ENCODE results near the gene KLHL29. TPM values are rescaled to one million over a fixed set of nuclear protein-coding genes. Genes with fewer than 3 reads are reported as not detected.

The KLHL29 gene
- total RNA-seq, 2 experiments from 2014 or later = 2.5 to 2.7 TPM

DNA sequence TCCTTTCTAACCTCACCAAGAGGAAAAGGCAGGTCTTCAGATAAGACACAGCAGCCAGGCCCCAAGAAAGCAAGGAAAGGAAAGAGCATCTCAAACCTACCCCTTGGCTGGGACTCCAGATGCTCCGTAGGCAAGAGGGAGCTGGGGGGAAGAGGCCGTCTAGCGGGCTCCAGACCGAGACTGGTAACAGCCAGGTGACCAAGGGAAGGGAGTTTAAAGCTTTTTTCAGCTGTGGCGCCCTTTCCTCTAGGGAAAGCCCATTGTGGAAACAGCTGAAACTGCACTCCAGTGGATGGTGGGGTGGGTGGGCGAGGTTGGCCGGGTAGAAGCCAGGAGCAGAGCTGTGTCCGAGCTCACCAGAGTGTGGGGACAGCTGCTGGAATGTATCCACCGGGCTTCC lies 180.4 kb downstream of the KLHL29 start:
- CTCF ChIA-PET = no interaction called here

DNA sequence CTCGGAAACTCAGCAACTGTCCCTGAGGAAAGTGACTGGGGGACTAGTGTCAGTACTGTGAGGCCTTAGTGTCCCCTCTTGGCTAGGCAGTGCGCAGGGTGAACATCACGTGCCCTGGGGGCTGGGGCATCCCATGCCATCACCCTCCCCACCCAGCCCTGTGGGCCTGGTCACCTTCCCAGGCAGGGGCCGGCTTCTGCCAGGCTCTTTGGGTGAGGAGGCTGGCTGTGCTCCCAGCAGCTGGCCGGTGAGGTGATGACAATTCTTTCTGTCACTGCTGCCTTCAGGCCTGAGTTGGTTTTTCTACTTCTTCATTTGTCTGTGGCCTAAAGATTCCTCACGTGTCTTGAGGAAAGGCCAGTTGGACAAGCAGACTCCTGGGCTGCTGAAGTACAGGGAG lies 180.8 kb downstream of the KLHL29 start:
- Mint-ChIP-seq H3K27ac (no peak overlapping the region), H3K36me3 (ENCODE audit: low read depth) (no peaks in the 10 kb centered on the region), H3K4me3 (no peak overlapping the region), H3K27me3 (no peaks in the 10 kb centered on the region), H3K4me1 (ENCODE audit: low read depth) (no peaks in the 10 kb centered on the region), H3K9me3 (no peaks in the 10 kb centered on the region)
- POLR2A ChIA-PET = no interaction called here
- H3K27me3 ChIP-seq (ENCODE audit: control insufficient read depth in 1 of 2, insufficient read depth in 2 of 2, low read length in 2 of 2) = no peaks in the 10 kb centered on the region
- H3K4me1 ChIP-seq (ENCODE audit: insufficient read depth, low read length) = no peaks in the 10 kb centered on the region
- intact Hi-C loops (cut with DNase I, micrococcal nuclease) = loop anchor here in 1 of 2 experiments (5.0 kb wide), 1 partner anchor 199 kb away; no protein-coding TSS in a partner anchor
- no peaks in the 10 kb centered on the region for H3K36me3 ChIP-seq (ENCODE audit: insufficient read depth, low read length)
- TF ChIP-seq, protein P1, sequence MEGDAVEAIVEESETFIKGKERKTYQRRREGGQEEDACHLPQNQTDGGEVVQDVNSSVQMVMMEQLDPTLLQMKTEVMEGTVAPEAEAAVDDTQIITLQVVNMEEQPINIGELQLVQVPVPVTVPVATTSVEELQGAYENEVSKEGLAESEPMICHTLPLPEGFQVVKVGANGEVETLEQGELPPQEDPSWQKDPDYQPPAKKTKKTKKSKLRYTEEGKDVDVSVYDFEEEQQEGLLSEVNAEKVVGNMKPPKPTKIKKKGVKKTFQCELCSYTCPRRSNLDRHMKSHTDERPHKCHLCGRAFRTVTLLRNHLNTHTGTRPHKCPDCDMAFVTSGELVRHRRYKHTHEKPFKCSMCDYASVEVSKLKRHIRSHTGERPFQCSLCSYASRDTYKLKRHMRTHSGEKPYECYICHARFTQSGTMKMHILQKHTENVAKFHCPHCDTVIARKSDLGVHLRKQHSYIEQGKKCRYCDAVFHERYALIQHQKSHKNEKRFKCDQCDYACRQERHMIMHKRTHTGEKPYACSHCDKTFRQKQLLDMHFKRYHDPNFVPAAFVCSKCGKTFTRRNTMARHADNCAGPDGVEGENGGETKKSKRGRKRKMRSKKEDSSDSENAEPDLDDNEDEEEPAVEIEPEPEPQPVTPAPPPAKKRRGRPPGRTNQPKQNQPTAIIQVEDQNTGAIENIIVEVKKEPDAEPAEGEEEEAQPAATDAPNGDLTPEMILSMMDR (IDR thresholded peaks at IDR 0.05) = no peak
- no peaks in the 10 kb centered on the region for H3K9me3 ChIP-seq (ENCODE audit: control insufficient read depth in 1 of 2, insufficient read depth in 1 of 2, low read length in 2 of 2)
- ATAC-seq (ENCODE audit: poor library complexity) (no peak), DNase-seq (no peak)
- CTCF ChIA-PET = no interaction called here
- no peak overlapping the region for H3K27ac ChIP-seq (ENCODE audit: low read depth in 1 of 2, low read length in 2 of 2)
- no peak overlapping the region for H3K4me3 ChIP-seq (ENCODE audit: low read length)

More for the DNA sequence above, 180.4 kb downstream of the KLHL29 start:
- DNase-seq (no peak), ATAC-seq (ENCODE audit: poor library complexity) (no peak)
- Histone ChIP-seq H3K9me3 (ENCODE audit: control insufficient read depth in 1 of 2, insufficient read depth in 1 of 2, low read length in 2 of 2) (no peaks in the 10 kb centered on the region), H3K4me1 (ENCODE audit: insufficient read depth, low read length) (no peaks in the 10 kb centered on the region), H3K4me3 (ENCODE audit: low read length) (no peak overlapping the region), H3K27me3 (ENCODE audit: control insufficient read depth in 1 of 2, insufficient read depth in 2 of 2, low read length in 2 of 2) (no peaks in the 10 kb centered on the region), H3K27ac (ENCODE audit: low read depth in 1 of 2, low read length in 2 of 2) (no peak overlapping the region), H3K36me3 (ENCODE audit: insufficient read depth, low read length) (no peaks in the 10 kb centered on the region)
- Mint-ChIP-seq H3K27ac (no peak overlapping the region), H3K36me3 (ENCODE audit: low read depth) (no peaks in the 10 kb centered on the region), H3K9me3 (no peaks in the 10 kb centered on the region), H3K4me1 (ENCODE audit: low read depth) (no peaks in the 10 kb centered on the region), H3K4me3 (no peak overlapping the region), H3K27me3 (no peaks in the 10 kb centered on the region)
- TF ChIP-seq, protein P1 (IDR thresholded peaks at IDR 0.05) = no peak
- POLR2A ChIA-PET = no interaction called here
- intact Hi-C loops (cut with DNase I, micrococcal nuclease) = loop anchor here in 1 of 2 experiments (5.0 kb wide), 1 partner anchor 198 kb away; no protein-coding TSS in a partner anchor

DNA sequence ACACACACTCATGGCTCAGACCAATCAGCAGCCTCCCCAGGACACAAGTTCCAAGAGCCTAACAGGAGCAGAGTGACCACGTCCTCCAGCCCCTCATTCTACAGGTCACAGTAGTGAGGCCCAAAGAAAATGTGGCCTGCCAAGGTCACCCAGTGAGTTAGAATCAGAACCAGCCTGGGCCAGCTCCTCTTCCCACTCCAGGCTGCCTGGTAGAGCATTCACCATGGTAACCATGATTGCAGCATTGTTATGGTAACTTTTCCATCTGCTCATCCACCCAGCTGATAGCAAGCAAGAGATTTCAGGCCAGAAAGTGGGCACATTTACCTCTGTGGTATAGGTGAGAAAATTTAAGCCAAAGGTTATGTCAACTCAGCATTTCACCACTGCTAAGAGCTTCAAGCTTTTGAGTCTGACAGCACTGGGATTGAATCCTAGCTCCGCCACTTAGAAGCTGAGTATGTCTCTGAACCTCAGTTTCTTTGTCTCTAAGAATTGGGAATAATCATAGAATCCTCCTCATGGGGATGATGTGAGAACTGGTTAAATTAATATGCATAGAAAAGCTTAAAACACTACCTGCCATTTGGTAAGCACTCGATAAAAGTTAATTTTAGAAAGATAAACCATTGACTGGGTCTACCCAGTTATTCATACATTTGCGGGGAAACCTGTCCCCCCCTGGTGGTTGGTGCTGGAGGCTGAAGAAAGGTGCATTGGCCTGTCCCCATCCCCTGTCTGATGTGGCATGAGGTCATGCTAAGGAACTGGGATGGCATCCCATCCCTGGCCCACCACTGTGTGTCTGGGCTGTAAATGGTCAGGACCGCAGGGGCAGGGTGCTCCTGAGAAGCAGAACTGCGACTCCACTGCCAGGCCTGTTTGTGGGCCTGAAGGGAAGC lies 181.5 kb downstream of the KLHL29 start:
- H3K4me3 ChIP-seq (ENCODE audit: low read length) = no peak overlapping the region
- Mint-ChIP-seq H3K27ac (no peak overlapping the region), H3K27me3 (no peaks in the 10 kb centered on the region), H3K4me1 (ENCODE audit: low read depth) (no peaks in the 10 kb centered on the region), H3K36me3 (ENCODE audit: low read depth) (no peaks in the 10 kb centered on the region), H3K9me3 (no peaks in the 10 kb centered on the region), H3K4me3 (no peak overlapping the region)
- H3K27ac ChIP-seq (ENCODE audit: low read depth in 1 of 2, low read length in 2 of 2) = no peak overlapping the region
- intact Hi-C loops (cut with DNase I, micrococcal nuclease) = loop anchor here in 1 of 2 experiments (5.0 kb wide), 1 partner anchor 199 kb away; no protein-coding TSS in a partner anchor
- ChIA-PET CTCF (no interaction called here), POLR2A (no interaction called here)
- H3K27me3 ChIP-seq (ENCODE audit: control insufficient read depth in 1 of 2, insufficient read depth in 2 of 2, low read length in 2 of 2) = no peaks in the 10 kb centered on the region
- no peaks in the 10 kb centered on the region for H3K4me1 ChIP-seq (ENCODE audit: insufficient read depth, low read length)
- DNase-seq = peak in 9 of 14 experiments; percentile 3 to 42 (median 19)
- H3K36me3 ChIP-seq (ENCODE audit: insufficient read depth, low read length) = no peaks in the 10 kb centered on the region
- ATAC-seq (ENCODE audit: poor library complexity) = no peak
- H3K9me3 ChIP-seq (ENCODE audit: control insufficient read depth in 1 of 2, insufficient read depth in 1 of 2, low read length in 2 of 2) = no peaks in the 10 kb centered on the region
- TF ChIP-seq, protein P1 (IDR thresholded peaks at IDR 0.05) = peak; percentile 19
